Ishikawa (cell line): ENCODE results near the gene LAMB4.

Experiments
- CEBPB ChIP-seq: IDR thresholded peaks from 2 replicates; pipeline ENCODE4 v1.6.1; 2012
- CREB1 ChIP-seq: IDR thresholded peaks from 2 replicates; pipeline ENCODE4 v1.6.1; 2012; ENCODE audit warnings: low read depth
- EGR1 ChIP-seq: IDR thresholded peaks from 2 replicates; pipeline ENCODE4 v1.6.1; 2012
- EP300 ChIP-seq: IDR thresholded peaks from 2 replicates; pipeline ENCODE4 v1.6.1; 2012; ENCODE audit warnings: borderline replicate concordance
- FOXM1 ChIP-seq: IDR thresholded peaks from 2 replicates; pipeline ENCODE4 v1.6.1; 2012; ENCODE audit warnings: low read depth, borderline replicate concordance
- MAX ChIP-seq: IDR thresholded peaks from 2 replicates; pipeline ENCODE4 v1.6.1; 2012
- NFIC ChIP-seq: IDR thresholded peaks from 2 replicates; pipeline ENCODE4 v1.6.1; 2012
- RAD21 ChIP-seq: IDR thresholded peaks from 2 replicates; pipeline ENCODE4 v1.6.1; 2012; ENCODE audit warnings: low read depth
- TAF1 ChIP-seq: IDR thresholded peaks from 2 replicates; pipeline ENCODE4 v1.6.1; 2012; ENCODE audit warnings: low read depth, mild to moderate bottlenecking
- TCF12 ChIP-seq: IDR thresholded peaks from 2 replicates; pipeline ENCODE4 v1.6.1; 2012; ENCODE audit warnings: low read depth
- TEAD4 ChIP-seq: IDR thresholded peaks from 2 replicates; pipeline ENCODE4 v1.6.1; 2012
- YY1 ChIP-seq: IDR thresholded peaks from 2 replicates; pipeline ENCODE4 v1.6.1; 2012; ENCODE audit warnings: low read depth
- ZBTB7A ChIP-seq: IDR thresholded peaks from 2 replicates; pipeline ENCODE4 v1.6.1; 2012; ENCODE audit warnings: low read depth
- TF ChIP-seq, protein P1 (sequence below): IDR thresholded peaks from 2 replicates; pipeline ENCODE4 v1.6.1; 2012
- TF ChIP-seq, protein P2 (sequence below): IDR thresholded peaks from 2 replicates; pipeline ENCODE4 v1.6.1; 2012; ENCODE audit warnings: low read depth, mild to moderate bottlenecking

LAMB4 gene

GRCh38 chr7:108014747-108015682 lies 115.1 kb downstream of the LAMB4 start:
- no peak for TF ChIP-seq YY1
- TF ChIP-seq EGR1, result no peak
- TF ChIP-seq, protein P1, sequence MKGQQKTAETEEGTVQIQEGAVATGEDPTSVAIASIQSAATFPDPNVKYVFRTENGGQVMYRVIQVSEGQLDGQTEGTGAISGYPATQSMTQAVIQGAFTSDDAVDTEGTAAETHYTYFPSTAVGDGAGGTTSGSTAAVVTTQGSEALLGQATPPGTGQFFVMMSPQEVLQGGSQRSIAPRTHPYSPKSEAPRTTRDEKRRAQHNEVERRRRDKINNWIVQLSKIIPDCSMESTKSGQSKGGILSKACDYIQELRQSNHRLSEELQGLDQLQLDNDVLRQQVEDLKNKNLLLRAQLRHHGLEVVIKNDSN, result no peak
- TF ChIP-seq EP300, result no peak
- no peak for TF ChIP-seq ZBTB7A
- TF ChIP-seq, protein P2, sequence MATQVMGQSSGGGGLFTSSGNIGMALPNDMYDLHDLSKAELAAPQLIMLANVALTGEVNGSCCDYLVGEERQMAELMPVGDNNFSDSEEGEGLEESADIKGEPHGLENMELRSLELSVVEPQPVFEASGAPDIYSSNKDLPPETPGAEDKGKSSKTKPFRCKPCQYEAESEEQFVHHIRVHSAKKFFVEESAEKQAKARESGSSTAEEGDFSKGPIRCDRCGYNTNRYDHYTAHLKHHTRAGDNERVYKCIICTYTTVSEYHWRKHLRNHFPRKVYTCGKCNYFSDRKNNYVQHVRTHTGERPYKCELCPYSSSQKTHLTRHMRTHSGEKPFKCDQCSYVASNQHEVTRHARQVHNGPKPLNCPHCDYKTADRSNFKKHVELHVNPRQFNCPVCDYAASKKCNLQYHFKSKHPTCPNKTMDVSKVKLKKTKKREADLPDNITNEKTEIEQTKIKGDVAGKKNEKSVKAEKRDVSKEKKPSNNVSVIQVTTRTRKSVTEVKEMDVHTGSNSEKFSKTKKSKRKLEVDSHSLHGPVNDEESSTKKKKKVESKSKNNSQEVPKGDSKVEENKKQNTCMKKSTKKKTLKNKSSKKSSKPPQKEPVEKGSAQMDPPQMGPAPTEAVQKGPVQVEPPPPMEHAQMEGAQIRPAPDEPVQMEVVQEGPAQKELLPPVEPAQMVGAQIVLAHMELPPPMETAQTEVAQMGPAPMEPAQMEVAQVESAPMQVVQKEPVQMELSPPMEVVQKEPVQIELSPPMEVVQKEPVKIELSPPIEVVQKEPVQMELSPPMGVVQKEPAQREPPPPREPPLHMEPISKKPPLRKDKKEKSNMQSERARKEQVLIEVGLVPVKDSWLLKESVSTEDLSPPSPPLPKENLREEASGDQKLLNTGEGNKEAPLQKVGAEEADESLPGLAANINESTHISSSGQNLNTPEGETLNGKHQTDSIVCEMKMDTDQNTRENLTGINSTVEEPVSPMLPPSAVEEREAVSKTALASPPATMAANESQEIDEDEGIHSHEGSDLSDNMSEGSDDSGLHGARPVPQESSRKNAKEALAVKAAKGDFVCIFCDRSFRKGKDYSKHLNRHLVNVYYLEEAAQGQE, result no peak
- TF ChIP-seq TCF12, result no peak
- no peak for TF ChIP-seq CREB1
- no peak for TF ChIP-seq TAF1
- no peak for TF ChIP-seq TEAD4
- TF ChIP-seq FOXM1, result no peak
- no peak for TF ChIP-seq RAD21
- TF ChIP-seq CEBPB, result no peak
- TF ChIP-seq MAX, result no peak
- no peak for TF ChIP-seq NFIC

GRCh38 chr7:108014215-108014614 lies 115.9 kb downstream of the LAMB4 start:
- TF ChIP-seq CREB1 (no peak), FOXM1 (no peak), RAD21 (no peak)

GRCh38 chr7:108012499-108013430 lies 117.4 kb downstream of the LAMB4 start:
- no peak for TF ChIP-seq TEAD4
- no peak for TF ChIP-seq CEBPB
- no peak for TF ChIP-seq MAX
- no peak for TF ChIP-seq YY1
- no peak for TF ChIP-seq RAD21
- TF ChIP-seq, protein P1, result no peak
- no peak for TF ChIP-seq EP300
- no peak for TF ChIP-seq TCF12
- no peak for TF ChIP-seq EGR1
- no peak for TF ChIP-seq FOXM1
- TF ChIP-seq NFIC, result no peak
- no peak for TF ChIP-seq TAF1
- TF ChIP-seq ZBTB7A, result no peak
- TF ChIP-seq, protein P2, result no peak
- TF ChIP-seq CREB1, result no peak

DNA sequence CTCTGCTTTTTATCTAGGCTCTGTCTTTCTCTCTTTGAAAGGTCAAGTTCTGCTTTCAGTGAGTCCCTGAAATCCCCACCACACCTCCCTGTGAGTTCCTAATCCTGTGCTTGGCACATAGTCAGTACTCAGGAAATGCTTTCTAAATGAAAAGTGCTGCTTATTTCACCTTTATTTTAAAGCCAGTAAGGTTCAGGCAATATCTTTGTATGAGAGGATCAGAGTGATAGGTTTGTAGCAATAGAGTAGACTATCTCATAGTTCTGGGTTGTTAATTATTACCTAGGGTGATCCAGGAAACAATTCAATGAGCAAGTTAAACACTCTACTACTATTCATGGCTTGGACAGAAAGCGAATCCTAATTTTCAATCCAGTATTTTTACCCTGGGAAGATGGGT lies 119.8 kb downstream of the LAMB4 start:
- TF ChIP-seq TAF1 (no peak), FOXM1 (no peak)
- TF ChIP-seq, protein P1, result no peak

DNA sequence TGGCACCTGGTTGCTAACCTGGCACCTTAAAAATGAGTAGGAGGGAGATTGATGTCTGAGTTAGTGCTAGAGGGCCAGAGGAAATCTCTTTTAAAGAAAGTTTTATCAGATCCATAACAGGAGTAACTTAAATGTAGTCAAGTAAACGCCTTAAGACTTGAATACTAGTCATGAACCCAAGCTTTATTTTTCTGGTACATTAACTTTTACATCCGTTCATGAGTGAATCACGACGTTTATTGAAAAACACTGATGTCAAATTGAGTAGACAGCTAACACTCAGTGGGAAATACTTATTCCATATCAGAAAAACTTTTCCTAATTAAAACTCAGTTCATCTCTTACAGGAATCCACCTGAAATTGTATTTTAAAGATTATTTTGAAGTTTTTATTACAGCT lies 120.3 kb downstream of the LAMB4 start:
- TF ChIP-seq CEBPB (no peak), ZBTB7A (no peak), TCF12 (no peak), TAF1 (no peak), YY1 (no peak), EP300 (no peak)
- TF ChIP-seq, protein P2, result no peak
